ENCODE results near the gene CACNA2D1.

The CACNA2D1 gene

DNA sequence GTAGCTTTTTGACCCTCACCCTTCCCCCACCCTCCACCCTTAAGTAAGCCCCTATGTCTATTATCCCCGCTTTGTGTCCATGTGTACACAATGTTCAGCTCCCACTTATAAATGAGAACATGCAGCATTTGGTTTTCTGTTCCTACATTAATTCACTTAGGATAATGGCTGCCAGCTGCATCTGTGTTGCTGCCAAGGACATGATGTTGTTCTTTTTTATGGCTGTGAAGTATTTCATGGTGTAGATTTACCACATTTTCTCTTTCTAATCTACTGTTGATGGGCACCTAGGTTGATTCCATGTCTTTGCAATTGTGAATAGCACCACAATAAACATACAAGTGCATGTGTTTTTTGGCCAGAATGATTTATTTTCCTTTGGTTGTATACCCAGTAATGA is 232.2 kb downstream of the CACNA2D1 start:
- no peak for DNase-seq

- DNase-seq, result no peak
Observed at GRCh38 chr7:82210416-82211184, 233.0 kb downstream of the CACNA2D1 start.

- no peak for DNase-seq
Observed at GRCh38 chr7:82209179-82209747, 234.3 kb downstream of the CACNA2D1 start.

- no peak for DNase-seq
Observed at GRCh38 chr7:82204694-82205093, 238.9 kb downstream of the CACNA2D1 start.

DNA sequence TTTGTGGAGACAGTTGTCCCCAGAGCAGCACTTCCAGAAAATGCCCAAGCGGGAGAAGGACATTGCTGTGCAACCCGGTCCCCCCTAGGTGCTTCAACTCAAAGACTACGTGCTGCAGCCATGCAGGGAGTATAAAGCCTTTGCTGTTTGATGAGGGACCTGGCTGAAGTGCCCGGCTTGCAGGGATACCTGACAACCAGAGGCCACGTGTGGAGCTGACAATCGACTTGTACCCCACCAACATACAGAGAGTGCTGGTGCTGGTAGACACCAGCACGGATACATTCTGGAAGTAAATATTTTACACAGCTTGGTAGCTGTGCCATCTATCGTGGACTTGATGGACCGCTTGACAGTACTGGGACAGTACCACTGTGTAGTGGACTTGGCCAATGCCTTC is 240.6 kb downstream of the CACNA2D1 start:
- no peak for DNase-seq

- no peak for DNase-seq
Observed at GRCh38 chr7:82202107-82202506, 241.5 kb downstream of the CACNA2D1 start.

DNA sequence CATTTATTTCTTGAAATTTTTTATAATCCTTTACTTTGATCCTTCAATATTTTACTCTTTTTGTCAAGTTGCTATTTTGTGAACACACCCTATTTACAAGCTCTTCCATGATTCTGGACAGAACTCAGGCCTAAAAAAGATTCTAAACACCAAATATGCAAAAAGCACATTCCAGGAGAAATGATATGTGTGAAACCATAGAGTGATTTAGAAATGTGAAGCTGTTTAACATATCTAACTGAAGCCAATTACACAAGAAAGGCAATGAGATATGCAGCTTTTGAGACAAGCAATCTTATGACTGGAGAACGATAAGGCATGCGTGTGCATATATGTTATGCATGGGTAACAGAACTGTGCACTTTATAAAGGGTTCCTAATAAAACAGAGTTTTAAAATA is 243.0 kb downstream of the CACNA2D1 start:
- no peak for DNase-seq

- DNase-seq, result no peak
Observed at GRCh38 chr7:82194016-82194643, 249.4 kb downstream of the CACNA2D1 start.

- no peak for DNase-seq
Observed at GRCh38 chr7:82188636-82189035, 254.9 kb downstream of the CACNA2D1 start.

GRCh38 chr7:82185443-82185842 is 258.1 kb downstream of the CACNA2D1 start:
- DNase-seq, result no peak

- DNase-seq, result no peak
Observed at GRCh38 chr7:82183634-82184033, 259.9 kb downstream of the CACNA2D1 start.

- DNase-seq, result no peak
Observed at GRCh38 chr7:82179311-82179710, 264.3 kb downstream of the CACNA2D1 start.

GRCh38 chr7:82175319-82175718 is 268.3 kb downstream of the CACNA2D1 start:
- DNase-seq, result no peak

DNA sequence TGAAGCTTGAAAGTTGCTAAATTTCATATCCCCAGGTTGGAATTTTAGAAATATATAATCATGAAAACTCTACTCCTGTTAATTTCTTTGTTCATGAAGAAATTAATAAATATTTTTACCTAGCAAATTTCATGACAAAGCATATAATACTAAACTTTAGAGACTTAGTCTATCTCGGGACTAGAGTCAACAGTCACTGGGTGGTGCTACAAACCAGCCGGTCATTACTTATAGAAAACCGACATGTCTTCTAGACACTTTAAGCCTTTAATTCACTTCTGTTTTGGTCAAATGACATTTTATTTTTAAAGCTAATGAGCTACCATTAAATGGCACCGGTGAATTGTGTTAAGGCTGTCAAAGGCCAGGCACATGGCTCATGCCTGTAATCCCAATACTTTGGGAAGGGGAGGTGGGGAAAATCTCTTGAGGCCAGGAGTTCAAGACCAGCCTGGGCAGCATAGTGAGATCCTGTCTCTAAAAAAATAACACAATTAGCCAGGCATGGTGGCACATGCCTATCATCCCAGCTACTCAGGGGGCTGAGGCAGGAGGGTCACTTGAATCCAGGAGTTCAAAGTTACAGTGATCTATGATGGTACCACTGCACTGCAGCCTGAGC is 270.1 kb downstream of the CACNA2D1 start:
- DNase-seq, result no peak

DNA sequence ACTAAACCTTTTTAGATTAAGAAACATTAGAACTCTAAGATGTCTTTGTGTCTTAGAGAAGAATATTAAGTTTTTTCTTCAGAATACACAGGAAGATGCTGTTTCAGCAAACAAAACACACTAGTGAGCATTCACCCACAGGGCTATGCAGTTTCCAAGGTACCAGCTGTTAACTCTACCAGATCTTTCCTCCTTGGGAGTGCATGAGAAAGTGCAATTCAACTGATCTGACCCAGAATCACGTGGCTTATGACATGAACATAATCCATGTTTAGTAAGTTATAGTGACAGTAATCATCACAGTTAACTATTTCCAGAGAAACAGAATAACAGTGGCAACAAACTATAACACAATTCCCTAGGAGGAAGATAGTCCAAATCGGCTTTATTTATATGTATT is 270.7 kb downstream of the CACNA2D1 start:
- no peak for DNase-seq

DNA sequence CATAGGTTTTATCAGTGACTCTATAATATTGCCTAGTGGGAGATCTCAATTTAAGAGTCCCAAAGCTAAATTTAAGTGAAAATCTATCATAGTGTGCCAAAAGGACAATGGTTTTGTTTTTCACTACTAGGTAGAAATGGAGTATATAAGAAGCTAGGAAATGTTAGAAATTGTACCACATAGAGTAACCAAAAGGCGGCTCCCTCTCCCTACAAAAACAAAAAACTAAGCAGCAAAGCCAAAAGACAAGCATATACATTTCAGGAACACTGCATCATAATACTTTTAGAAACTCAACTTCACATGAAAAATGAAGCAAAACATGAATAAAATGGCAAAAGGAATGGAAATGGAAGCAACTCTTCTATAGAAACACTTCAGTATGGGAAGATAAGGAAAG is 271.6 kb downstream of the CACNA2D1 start:
- no peak for DNase-seq

DNA sequence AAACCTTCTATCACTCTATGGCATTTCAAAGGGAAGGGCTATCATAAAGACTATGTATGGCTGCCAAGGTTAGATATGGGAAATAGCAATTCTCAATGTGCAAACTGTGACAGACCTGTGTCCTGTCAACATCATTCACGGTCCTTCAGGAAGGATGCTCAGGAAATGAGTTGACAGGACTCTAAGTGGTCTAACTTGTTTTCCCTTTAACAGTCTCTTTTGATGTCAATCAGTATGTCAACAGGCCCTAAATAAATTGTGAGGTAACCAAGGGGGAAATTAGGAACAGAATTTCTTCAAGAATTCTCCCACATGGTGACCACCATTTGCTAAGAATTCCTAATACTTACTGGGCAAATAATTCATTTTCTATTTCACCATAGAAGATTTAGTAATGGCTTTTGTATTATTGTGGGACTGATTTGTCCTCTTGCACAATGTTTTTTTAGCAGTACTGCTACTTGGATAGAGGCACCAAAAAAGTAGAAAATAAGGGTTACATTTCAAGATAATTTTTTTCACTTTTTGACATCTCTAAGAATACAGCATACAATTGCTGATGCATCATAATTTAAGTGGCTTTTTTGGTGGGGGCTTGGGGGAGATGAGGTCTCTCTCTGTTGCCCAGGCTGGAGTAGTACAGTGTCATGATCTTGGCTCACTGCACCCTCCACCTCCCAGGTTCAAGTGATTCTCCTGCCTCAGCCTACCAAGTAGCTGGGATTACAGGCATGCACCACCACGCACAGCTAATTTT is 275.8 kb downstream of the CACNA2D1 start:
- DNase-seq, result no peak

DNA sequence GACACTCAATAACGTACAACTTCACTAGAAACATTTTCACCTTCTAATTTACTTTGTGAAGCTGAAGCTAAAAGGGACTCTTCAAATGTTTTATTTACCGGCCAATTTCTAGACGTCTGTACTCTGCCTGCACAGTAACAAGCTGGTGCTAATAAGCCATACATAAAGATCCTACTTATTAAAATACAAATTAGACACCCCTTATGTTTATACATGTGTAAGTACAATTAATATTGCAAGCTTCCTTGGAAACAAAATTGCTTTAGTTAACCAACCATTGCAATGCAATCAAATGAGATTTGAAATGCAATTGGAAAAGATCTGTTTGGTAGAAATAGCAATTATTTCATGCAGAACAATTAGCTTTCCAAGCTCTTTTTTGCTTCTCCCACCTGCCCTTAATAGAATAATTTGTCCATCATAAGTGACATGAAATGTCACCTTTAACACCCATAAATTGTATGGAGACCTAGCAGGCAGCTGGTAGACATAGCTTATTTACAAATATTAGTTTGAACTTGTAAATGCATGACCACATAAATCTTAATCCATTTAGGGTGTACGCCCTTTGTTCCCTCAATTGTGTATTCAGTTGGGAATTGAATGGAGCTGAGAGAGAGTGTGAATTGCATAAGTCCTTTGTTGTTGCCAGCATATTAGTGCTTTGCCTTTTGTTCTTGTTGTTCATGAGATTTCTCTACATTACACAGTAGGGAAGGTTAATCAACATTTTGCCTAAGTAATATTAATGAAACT is 277.1 kb downstream of the CACNA2D1 start:
- no peak for DNase-seq

DNA sequence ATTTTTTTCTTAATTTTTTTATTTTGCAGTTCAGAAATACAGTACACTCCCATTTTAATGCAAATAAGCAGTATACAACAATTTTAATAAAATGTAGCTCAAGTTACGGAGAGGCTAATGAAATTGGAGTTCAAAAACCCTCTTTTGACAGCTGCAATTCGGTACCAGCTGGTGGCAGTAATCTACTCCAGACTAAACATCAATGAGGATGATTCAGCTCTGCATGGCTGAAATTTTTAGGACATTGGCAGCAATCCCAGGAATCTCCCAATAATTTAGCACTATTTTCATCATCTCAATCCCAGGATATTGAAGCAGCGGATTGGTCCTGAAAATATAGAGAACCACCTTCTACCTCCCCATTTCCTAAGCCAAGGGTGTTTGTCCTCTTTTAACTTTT is 278.8 kb downstream of the CACNA2D1 start:
- no peak for DNase-seq

DNA sequence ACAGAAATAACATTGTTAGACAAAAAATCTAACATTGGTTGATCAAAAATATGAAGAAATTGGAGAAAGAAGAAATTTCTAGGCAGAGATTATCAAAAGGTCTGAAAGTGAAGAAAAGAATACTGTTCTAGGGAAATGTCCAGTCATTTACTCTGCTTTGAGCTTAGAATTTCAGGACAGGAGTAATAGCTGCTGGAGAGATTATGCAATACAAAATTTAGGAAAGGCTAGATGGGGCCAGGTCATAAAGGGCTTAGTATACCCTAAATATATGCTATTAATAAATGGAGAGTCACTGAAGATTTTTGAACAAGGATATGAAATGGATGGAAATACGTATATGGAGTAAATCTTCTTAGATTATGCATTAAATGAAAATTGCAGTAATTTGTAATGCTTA is 279.2 kb downstream of the CACNA2D1 start:
- DNase-seq, result no peak

GRCh38 chr7:82163586-82163985 is 280.0 kb downstream of the CACNA2D1 start:
- no peak for DNase-seq

GRCh38 chr7:82162289-82162688 is 281.3 kb downstream of the CACNA2D1 start:
- no peak for DNase-seq
